GM19467 (cell line): ENCODE data around the gene CRYBG1.
"Not testable (repeated sequence)": the region's sequence is repeated elsewhere in the genome, so short reads cannot be mapped to it uniquely, and the experiment has no call there.

ENCODE experiments used
- ATAC-seq: cut with Tn5 transposase; IDR thresholded peaks from one replicate; pipeline ENCODE4 v1.9.1; 2021; ENCODE audit warnings: mild to moderate bottlenecking, moderate library complexity; ENCODE audit not compliant: unreplicated experiment

CRYBG1 gene

GRCh38 chr6:106495014-106495413 lies 134.5 kb downstream of the CRYBG1 start:
- no peak for ATAC-seq

- ATAC-seq, result no peak
Observed at GRCh38 chr6:106496823-106497222, 136.3 kb downstream of the CRYBG1 start.

- no peak for ATAC-seq
Observed at GRCh38 chr6:106501960-106502371, 141.4 kb downstream of the CRYBG1 start.

- ATAC-seq, result no peak
Observed at GRCh38 chr6:106502559-106502958, 142.0 kb downstream of the CRYBG1 start.

- ATAC-seq, result no peak
Observed at GRCh38 chr6:106508277-106508676, 147.8 kb downstream of the CRYBG1 start.

GRCh38 chr6:106508834-106509233 lies 148.3 kb downstream of the CRYBG1 start:
- ATAC-seq, result no peak

- no peak for ATAC-seq
Observed at GRCh38 chr6:106509420-106510089, 149.0 kb downstream of the CRYBG1 start.

- ATAC-seq, result peak; percentile 33
Observed at GRCh38 chr6:106510090-106510970, 149.8 kb downstream of the CRYBG1 start.

GRCh38 chr6:106511288-106512047 lies 151.0 kb downstream of the CRYBG1 start:
- ATAC-seq, result no peak

- ATAC-seq, result peak; percentile 53
Observed at GRCh38 chr6:106512048-106512967, 151.8 kb downstream of the CRYBG1 start.

GRCh38 chr6:106512968-106513574 lies 152.6 kb downstream of the CRYBG1 start:
- ATAC-seq, result no peak

- ATAC-seq, result no peak
Observed at GRCh38 chr6:106513808-106514582, 153.5 kb downstream of the CRYBG1 start.

GRCh38 chr6:106514583-106514885 lies 154.0 kb downstream of the CRYBG1 start:
- no peak for ATAC-seq

GRCh38 chr6:106515582-106515981 lies 155.1 kb downstream of the CRYBG1 start:
- ATAC-seq, result not testable (repeated sequence)

GRCh38 chr6:106516616-106517015 lies 156.1 kb downstream of the CRYBG1 start:
- ATAC-seq, result no peak

GRCh38 chr6:106517706-106518105 lies 157.2 kb downstream of the CRYBG1 start:
- no peak for ATAC-seq

- no peak for ATAC-seq
Observed at GRCh38 chr6:106518748-106519147, 158.2 kb downstream of the CRYBG1 start.

GRCh38 chr6:106519460-106520394 lies 159.2 kb downstream of the CRYBG1 start:
- ATAC-seq, result peak; percentile 47
